GM12878 (cell line): ENCODE results near the gene MYL6B. TPM values are rescaled to one million over a fixed set of nuclear protein-coding genes. Genes with fewer than 3 reads are reported as not detected.

Experiments used
- ATAC-seq: fragments of 200-7000 bp; cut with Tn5 transposase; 3 replicates; pipeline ENCODE4 v1.9.1; 2020; ENCODE audit warnings: mild to moderate bottlenecking, moderate library complexity
- BruUV-seq: library from RNA; stranded (reverse); fragments of 400-500 nt; replicated peaks from 2 replicates; lab custom pipeline; 2021; lab: Mats Ljungman, UMichigan
- CTCF ChIA-PET: fragments of 300-600 bp; sonication (Branson Sonifier 250); formaldehyde crosslinking; extraction: SDS; loops from one replicate; lab custom pipeline; 2021; ENCODE audit warnings: inconsistent platforms; lab: Yijun Ruan, JAX
- POLR2A ChIA-PET: fragments of 350-600 bp; formaldehyde crosslinking; extraction: SDS; loops from one replicate; lab custom pipeline; 2021; ENCODE audit warnings: inconsistent platforms; lab: Charles Lee
- RAD21 ChIA-PET: fragments of 300-600 bp; sonication (Branson Sonifier 250); formaldehyde crosslinking; loops from one replicate; lab custom pipeline; 2023; ENCODE audit warnings: antibody characterized with exemption; ENCODE audit not compliant: unreplicated experiment; lab: Charles Lee
- SMC1A ChIA-PET: fragments of 300-600 bp; sonication (Branson Sonifier 250); formaldehyde crosslinking; loops from one replicate; lab custom pipeline; 2023; ENCODE audit not compliant: unreplicated experiment, uncharacterized antibody; lab: Charles Lee
- DNase-seq: peaks from one replicate; pipeline ENCODE4 v3.0.0-alpha.2; 2011; ENCODE audit warnings: low read depth, low spot score
- FAIRE-seq: peaks from 3 replicates; lab custom pipeline; 2011; peaks lifted over from hg19 to GRCh38; lab: Jason Lieb, UNC
- H2AFZ ChIP-seq: 2 replicates; pipeline ENCODE4 v1.6.0; 2011; ENCODE audit warnings: low read depth, low read length, control low read depth; ENCODE audit not compliant: control insufficient read depth
- H3K27ac ChIP-seq: 2 replicates; pipeline ENCODE4 v1.5.1; 2011; ENCODE audit warnings: control low read depth; ENCODE audit not compliant: control insufficient read depth, insufficient read depth
- H3K27me3 ChIP-seq, 2 experiments: replicated peaks in 1 of 2; 2 replicates each; pipeline versions ENCODE4 v1.6.0 to v1.6.1; 2011; ENCODE audit warnings: low read length in 1 of 2; ENCODE audit not compliant: control insufficient read depth in 2 of 2, insufficient read depth in 2 of 2
- H3K36me3 ChIP-seq, 2 experiments: 2 replicates each; pipeline ENCODE4 v1.5.1; 2011; ENCODE audit warnings: low read length in 1 of 2; ENCODE audit not compliant: control insufficient read depth in 2 of 2, insufficient read depth in 2 of 2
- H3K4me1 ChIP-seq: 2 replicates; pipeline ENCODE4 v1.6.1; 2011; ENCODE audit warnings: mild to moderate bottlenecking, low read length, moderate library complexity, mixed read lengths; ENCODE audit not compliant: control insufficient read depth, insufficient read depth
- H3K4me2 ChIP-seq: 2 replicates; pipeline ENCODE4 v1.6.0; 2011; ENCODE audit warnings: control low read depth; ENCODE audit not compliant: control insufficient read depth, insufficient read depth
- H3K4me3 ChIP-seq: fragments of 200-600 bp; sonication (generic); 2 replicates; pipeline ENCODE4 v1.5.1; 2016
- H3K79me2 ChIP-seq: 2 replicates; pipeline ENCODE4 v1.6.0; 2011; ENCODE audit warnings: low read length; ENCODE audit not compliant: control insufficient read depth, insufficient read depth
- H3K9ac ChIP-seq: 2 replicates; pipeline ENCODE4 v1.8.0; 2011; ENCODE audit warnings: low read length, control low read depth, mixed read lengths; ENCODE audit not compliant: control insufficient read depth, insufficient read depth
- H3K9me3 ChIP-seq: replicated peaks from 3 replicates; pipeline ENCODE4 v1.5.1; 2011; ENCODE audit warnings: mild to moderate bottlenecking, low read length; ENCODE audit not compliant: control insufficient read depth, insufficient read depth
- H4K20me1 ChIP-seq: 2 replicates; pipeline ENCODE4 v1.6.0; 2011; ENCODE audit not compliant: control insufficient read depth, insufficient read depth
- KDM1A ChIP-seq: fragments of 200-600 bp; sonication (generic); IDR thresholded peaks from 2 replicates; pipeline ENCODE4 v1.6.1; 2016; ENCODE audit warnings: borderline replicate concordance
- MYC ChIP-seq: IDR thresholded peaks from 2 replicates; pipeline ENCODE4 v1.6.1; 2011; ENCODE audit warnings: mild to moderate bottlenecking, low read length, moderate library complexity, inconsistent platforms; ENCODE audit not compliant: insufficient read depth, insufficient replicate concordance, insufficient read length, severe bottlenecking
- NR2C2 ChIP-seq: IDR thresholded peaks from 2 replicates; pipeline ENCODE4 v1.6.1; 2011; ENCODE audit warnings: borderline replicate concordance, low read depth; ENCODE audit not compliant: control insufficient read depth, insufficient read length
- RFX5 ChIP-seq: IDR thresholded peaks from 2 replicates; pipeline ENCODE4 v1.6.1; 2011; ENCODE audit warnings: low read depth, low read length, improper control_type of control experiment
- RUNX3 ChIP-seq: IDR thresholded peaks from 2 replicates; pipeline ENCODE4 v1.6.1; 2012; ENCODE audit warnings: low read length, inconsistent platforms
- STAT3 ChIP-seq: IDR thresholded peaks from 2 replicates; pipeline ENCODE4 v1.6.1; 2011; ENCODE audit warnings: low read depth, low read length, improper control_type of control experiment
- YBX1 ChIP-seq: fragments of 450-650 bp; IDR thresholded peaks from 2 replicates; pipeline ENCODE4 v1.6.1; 2016; ENCODE audit warnings: antibody characterized with exemption
- ZNF207 ChIP-seq: fragments of 450-650 bp; IDR thresholded peaks from 2 replicates; pipeline ENCODE4 v1.6.1; 2014; ENCODE audit warnings: antibody characterized with exemption, mild to moderate bottlenecking, borderline replicate concordance
- ZNF217 ChIP-seq: fragments of 450-650 bp; IDR thresholded peaks from 2 replicates; pipeline ENCODE4 v1.6.1; 2017; ENCODE audit warnings: antibody characterized with exemption, mild to moderate bottlenecking
- WGBS: methylation state at CpG from one replicate; pipeline ENCODE4 v1.1.6; 2016; ENCODE audit warnings: low lambda C conversion rate; ENCODE audit not compliant: insufficient replicate concordance, insufficient coverage; ENCODE audit errors: missing lambda C conversion rate; 5-methylcytosine and 5-hydroxymethylcytosine counted together
- in situ Hi-C: fragments of 300-500 bp; cut with MboI; formaldehyde crosslinking; loops from 9 replicates; pipeline ENCODE4 v1.14.3; 2018; ENCODE audit warnings: mixed read lengths
- intact Hi-C: fragments of 100-400 bp; cut with micrococcal nuclease; formaldehyde crosslinking; loops from one replicate; pipeline ENCODE4 v1.14.2; 2022; ENCODE audit not compliant: unreplicated experiment
- polyA plus RNA-seq, 11 experiments: library from polyadenylated mRNA; depleted of rRNA in 4 of 11; unstranded in 6 of 11; stranded (reverse) in 5 of 11; fragments of >200 nt; fragmentation: Nextera tagmentation in 4 of 11; fragmentation: Illumina TruSeq in 1 of 11; extraction: Ambion mirVana in 4 of 11; extraction: Trizol in 1 of 11; gene quantifications; 1 replicate in 1 of 11; 2 replicates in 10 of 11; pipeline versions ENCODE4 v1.2.1 to v1.2.3, GENCODE V29; 2011 to 2016; ENCODE audit warnings: inconsistent platforms in 2 of 11, missing spikeins in 2 of 11, low read depth in 1 of 11
- total RNA-seq, 4 experiments: library from RNA; depleted of rRNA in 3 of 4; stranded (reverse); fragments of >200 nt in 3 of 4; fragmentation: Illumina TruSeq in 1 of 4; extraction: Trizol in 1 of 4; gene quantifications; 2 replicates each; pipeline versions ENCODE4 v1.2.1 to v1.2.3, GENCODE V29; 2013 to 2021
- TF ChIP-seq, protein P1 (sequence below): IDR thresholded peaks from 2 replicates; pipeline ENCODE4 v1.6.1; 2011; ENCODE audit warnings: borderline replicate concordance, low read depth, mild to moderate bottlenecking, moderate library complexity, low read length; ENCODE audit not compliant: insufficient read depth, poor library complexity, severe bottlenecking
- TF ChIP-seq, protein P2 (sequence below): fragments of 150-350 bp; IDR thresholded peaks from 2 replicates; pipeline ENCODE4 v1.6.1; 2014; ENCODE audit warnings: mild to moderate bottlenecking, low read depth, low read length

MYL6B gene
- total and polyA plus RNA-seq, 10 of the 15 experiments (the other 5 are each of a cell fraction or from before 2014, with no cell fraction given) = 75.5 to 153 (median 114) TPM

DNA sequence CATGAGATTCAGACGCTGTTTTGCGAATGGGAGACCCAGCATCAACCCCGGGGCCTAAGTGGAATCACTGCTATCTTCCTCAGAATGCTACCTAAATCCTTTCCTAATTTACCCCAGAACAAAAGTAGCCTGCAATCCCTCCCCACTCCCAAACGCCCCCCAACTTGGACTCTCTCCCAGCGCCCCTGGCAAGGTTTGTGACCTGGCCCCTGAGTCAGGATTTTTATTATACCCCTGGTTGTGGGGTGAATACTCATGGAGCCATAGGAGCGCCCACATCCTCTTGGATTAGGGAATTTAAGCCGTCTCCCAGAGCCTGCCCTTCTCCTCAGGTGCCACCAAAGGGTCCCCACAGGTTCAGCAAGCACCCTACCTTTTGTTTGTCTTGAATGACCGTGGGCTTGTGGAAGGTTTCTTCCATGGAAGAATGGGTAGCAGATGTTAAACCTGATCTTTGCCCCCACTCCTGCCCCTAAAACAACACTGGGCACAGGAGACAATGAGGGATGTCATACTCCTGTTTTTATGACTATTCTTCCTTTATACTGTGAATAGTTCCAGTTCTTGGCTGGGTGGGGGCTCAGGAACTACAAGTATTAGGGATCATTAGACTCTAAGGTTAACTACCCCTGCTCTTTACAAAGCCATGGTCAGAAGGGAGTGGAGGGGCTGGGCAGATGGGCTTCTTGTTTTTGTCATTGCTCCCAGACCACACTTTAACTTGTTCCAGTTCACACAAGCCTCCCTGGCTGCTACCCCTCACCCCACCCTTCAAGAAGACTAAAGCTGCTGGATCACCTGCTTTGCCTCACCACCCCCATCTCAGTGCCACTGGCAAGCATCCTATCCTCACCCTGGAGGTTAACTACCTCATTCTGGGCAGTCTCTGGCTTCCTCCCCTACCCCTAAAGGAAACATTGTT, 630 bp downstream of the MYL6B start:
- in situ Hi-C loops (no loop called here), intact Hi-C loops (loop anchor here (1.0 to 5.0 kb wide), 2 partner anchors 27 to 36 kb away; partner anchors contain the start of genes RPL41 and ZC3H10)
- ATAC-seq = no peak
- RAD21 ChIA-PET = no interaction called here
- SMC1A ChIA-PET = no interaction called here
- WGBS = under 1% methylated on average over 8 of the region's 8 CpGs
- TF ChIP-seq STAT3 = no peak
- 0 out of 2 replicates have a peak, but pooled peaks have one; percentile 8 for TF ChIP-seq RFX5
- no peaks in the 10 kb centered on the region for H3K27me3 ChIP-seq
- H3K27ac ChIP-seq = peak overlapping the region; percentile 61
- peak overlapping the region; percentile 84 for H3K4me3 ChIP-seq
- H4K20me1 ChIP-seq = no peaks in the 10 kb centered on the region
- POLR2A ChIA-PET = interaction anchor here (1.7 kb wide), 1 partner anchor 25 kb away, joined by 5 read pairs; the partner anchor contains the start of gene ESYT1
- peak overlapping the region; percentile 88 for H2AFZ ChIP-seq
- H3K79me2 ChIP-seq = peaks cover 24% of the 10 kb centered on the region
- DNase-seq = no peak
- no peak for FAIRE-seq
- peak overlapping the region; percentile 95 for H3K9ac ChIP-seq
- TSS peak; percentile 87 for BruUV-seq
- peaks cover 17% of the 10 kb centered on the region for H3K4me1 ChIP-seq
- H3K4me2 ChIP-seq = peak overlapping the region; percentile 96
- no peaks in the 10 kb centered on the region for H3K9me3 ChIP-seq
- CTCF ChIA-PET = interaction anchor here (1.2 kb wide), 1 partner anchor 10 kb away, joined by 3 read pairs; no protein-coding TSS in a partner anchor
- H3K36me3 ChIP-seq = peaks cover 0 to 4% of the 10 kb centered on the region in 2 experiments; a peak in 1 of 4 replicates

DNA sequence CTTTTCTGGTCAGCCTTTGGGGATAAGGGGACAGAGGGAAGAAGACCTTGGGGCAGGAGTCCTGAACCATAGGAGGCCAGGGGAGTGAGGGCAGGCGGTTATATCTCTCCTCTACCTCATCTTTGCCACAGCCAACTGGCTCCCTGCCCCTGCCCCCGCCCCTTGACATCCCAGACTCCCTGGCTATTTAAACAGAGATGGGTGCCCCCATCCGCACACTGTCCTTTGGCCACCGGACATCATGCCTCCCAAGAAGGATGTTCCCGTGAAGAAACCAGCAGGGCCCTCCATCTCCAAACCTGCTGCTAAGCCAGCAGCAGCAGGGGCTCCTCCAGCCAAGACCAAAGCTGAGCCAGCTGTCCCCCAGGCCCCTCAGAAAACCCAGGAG, 1.3 kb downstream of the MYL6B start:
- in situ Hi-C loops = no loop called here
- Histone ChIP-seq H3K27me3 (no peaks in the 10 kb centered on the region), H3K9me3 (no peaks in the 10 kb centered on the region), H3K4me2 (peak overlapping the region; percentile 96), H3K79me2 (peaks cover 30% of the 10 kb centered on the region), H3K4me1 (peaks cover 17% of the 10 kb centered on the region), H3K36me3 (peaks cover 0 to 4% of the 10 kb centered on the region in 2 experiments; a peak in 1 of 4 replicates), H3K9ac (peak overlapping the region; percentile 95; the same call in 1 of the 2 replicates), H3K4me3 (peak overlapping the region; percentile 84; the same call in 1 of the 2 replicates), H3K27ac (no peak overlapping the region), H4K20me1 (no peaks in the 10 kb centered on the region), H2AFZ (no peak overlapping the region)
- ChIA-PET SMC1A (interaction anchor here (0.8 kb wide), 1 partner anchor 36 kb away, joined by 4 read pairs; the partner anchor contains the start of gene SMARCC2), RAD21 (no interaction called here), POLR2A (interaction anchor here (1.7 to 2.2 kb wide), 2 partner anchors 26 to 67 kb away, joined by 5 to 9 read pairs; partner anchors contain the start of genes ESYT1 and RNF41), CTCF (interaction anchor here (1.2 to 3.6 kb wide), 2 partner anchors 9 to 26 kb away, joined by 3 to 11 read pairs; partner anchors contain the start of gene ESYT1)
- ATAC-seq (no peak), DNase-seq (no peak), FAIRE-seq (no peak)
- BruUV-seq = no TSS peak
- WGBS = 76% methylated on average over 3 of the region's 5 CpGs
- intact Hi-C loops = loop anchor here (5.0 kb wide), 1 partner anchor 36 kb away; the partner anchor contains the start of genes RPL41 and ZC3H10
- no peak for TF ChIP-seq NR2C2
- TF ChIP-seq, protein P1, sequence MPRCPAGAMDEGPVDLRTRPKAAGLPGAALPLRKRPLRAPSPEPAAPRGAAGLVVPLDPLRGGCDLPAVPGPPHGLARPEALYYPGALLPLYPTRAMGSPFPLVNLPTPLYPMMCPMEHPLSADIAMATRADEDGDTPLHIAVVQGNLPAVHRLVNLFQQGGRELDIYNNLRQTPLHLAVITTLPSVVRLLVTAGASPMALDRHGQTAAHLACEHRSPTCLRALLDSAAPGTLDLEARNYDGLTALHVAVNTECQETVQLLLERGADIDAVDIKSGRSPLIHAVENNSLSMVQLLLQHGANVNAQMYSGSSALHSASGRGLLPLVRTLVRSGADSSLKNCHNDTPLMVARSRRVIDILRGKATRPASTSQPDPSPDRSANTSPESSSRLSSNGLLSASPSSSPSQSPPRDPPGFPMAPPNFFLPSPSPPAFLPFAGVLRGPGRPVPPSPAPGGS = no peak
- no peak for TF ChIP-seq RUNX3
- no peak for TF ChIP-seq YBX1
- TF ChIP-seq, protein P2, sequence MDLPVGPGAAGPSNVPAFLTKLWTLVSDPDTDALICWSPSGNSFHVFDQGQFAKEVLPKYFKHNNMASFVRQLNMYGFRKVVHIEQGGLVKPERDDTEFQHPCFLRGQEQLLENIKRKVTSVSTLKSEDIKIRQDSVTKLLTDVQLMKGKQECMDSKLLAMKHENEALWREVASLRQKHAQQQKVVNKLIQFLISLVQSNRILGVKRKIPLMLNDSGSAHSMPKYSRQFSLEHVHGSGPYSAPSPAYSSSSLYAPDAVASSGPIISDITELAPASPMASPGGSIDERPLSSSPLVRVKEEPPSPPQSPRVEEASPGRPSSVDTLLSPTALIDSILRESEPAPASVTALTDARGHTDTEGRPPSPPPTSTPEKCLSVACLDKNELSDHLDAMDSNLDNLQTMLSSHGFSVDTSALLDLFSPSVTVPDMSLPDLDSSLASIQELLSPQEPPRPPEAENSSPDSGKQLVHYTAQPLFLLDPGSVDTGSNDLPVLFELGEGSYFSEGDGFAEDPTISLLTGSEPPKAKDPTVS = no peak
- TF ChIP-seq MYC = no peak
- TF ChIP-seq KDM1A = no peak
- TF ChIP-seq STAT3 = no peak
- TF ChIP-seq ZNF207 = no peak
- TF ChIP-seq ZNF217 = no peak
